Stimulated activated CD4-positive, alpha-beta T cell treated with anti-CD3 and anti-CD28 coated beads, TNF-alpha, amount 100 ng/mL, for 24 hours (primary cell): ENCODE measurements around the gene ANKRD1.
"Not testable (repeated sequence)": the region's sequence is repeated elsewhere in the genome, so short reads cannot be mapped to it uniquely, and the experiment has no call there.

Experiments
- DNase-seq, 3 experiments: peaks; one replicate each; pipeline ENCODE4 v3.0.0-alpha.2; 2020; ENCODE audit warnings: low read depth in 3 of 3

Gene ANKRD1

GRCh38 chr10:90912174-90912573, 8.7 kb downstream of the ANKRD1 start:
- no peak for DNase-seq

GRCh38 chr10:90911133-90912051, 9.5 kb downstream of the ANKRD1 start:
- peak; percentile 16 to 28 (median 17) for DNase-seq

- DNase-seq, result no peak
These were observed 14.3 kb downstream of the ANKRD1 start for GRCh38 chr10:90906596-90906995.

GRCh38 chr10:90905925-90906324, 15.0 kb downstream of the ANKRD1 start:
- no peak for DNase-seq

GRCh38 chr10:90896916-90897315, 24.0 kb downstream of the ANKRD1 start:
- DNase-seq, result not testable (repeated sequence)

GRCh38 chr10:90893190-90893589, 27.7 kb downstream of the ANKRD1 start:
- no peak for DNase-seq

GRCh38 chr10:90890347-90890746, 30.5 kb downstream of the ANKRD1 start:
- no peak for DNase-seq

GRCh38 chr10:90889636-90890035, 31.3 kb downstream of the ANKRD1 start:
- DNase-seq, result no peak

- DNase-seq, result no peak
These were observed 32.5 kb downstream of the ANKRD1 start for GRCh38 chr10:90888387-90888786.

GRCh38 chr10:90887555-90887954, 33.3 kb downstream of the ANKRD1 start:
- no peak for DNase-seq

- no peak for DNase-seq
These were observed 35.7 kb downstream of the ANKRD1 start for GRCh38 chr10:90885176-90885575.

GRCh38 chr10:90884431-90884830, 36.5 kb downstream of the ANKRD1 start:
- no peak for DNase-seq

GRCh38 chr10:90880059-90880719, 40.7 kb downstream of the ANKRD1 start:
- DNase-seq, result not testable (repeated sequence)

- no peak for DNase-seq
These were observed 41.8 kb downstream of the ANKRD1 start for GRCh38 chr10:90879062-90879461.

GRCh38 chr10:90872648-90873020, 48.3 kb downstream of the ANKRD1 start:
- peak in 1 of 3 experiments; percentile 9 for DNase-seq

- DNase-seq, result peak; percentile 60 to 82 (median 70)
These were observed 48.9 kb downstream of the ANKRD1 start, which contains the start of gene RPP30 for GRCh38 chr10:90871766-90872647. RPP30 (plus strand) TSS chr10:90871974; CDS start chr10:90871987, 13 bp downstream.

- DNase-seq, result peak in 1 of 3 experiments; percentile 22
These were observed 49.6 kb downstream of the ANKRD1 start for GRCh38 chr10:90871279-90871765.

- no peak for DNase-seq
These were observed 54.8 kb downstream of the ANKRD1 start for GRCh38 chr10:90866050-90866598.

- DNase-seq, result no peak
These were observed 55.5 kb downstream of the ANKRD1 start for GRCh38 chr10:90865401-90865800.

GRCh38 chr10:90862908-90863514, 57.9 kb downstream of the ANKRD1 start:
- DNase-seq, result no peak
